GM12875 (cell line): ENCODE data around the gene SMIM20.

Experiments
- H3K4me3 ChIP-seq: one replicate; pipeline ENCODE4 v1.5.1; 2011; ENCODE audit warnings: low read depth, low read length, control low read depth
- CTCF ChIP-seq: IDR thresholded peaks from 2 replicates; pipeline ENCODE4 v1.5.1; 2011; ENCODE audit warnings: low read depth, mild to moderate bottlenecking, control low read depth, inconsistent platforms, low read length, moderate library complexity, borderline replicate concordance; ENCODE audit not compliant: insufficient read depth

The SMIM20 gene

GRCh38 chr4:25874655-25875054, 39.4 kb upstream of the SMIM20 start:
- H3K4me3 ChIP-seq, result no peak overlapping the region
- TF ChIP-seq CTCF, result no peak

GRCh38 chr4:25875281-25875745, 38.7 kb upstream of the SMIM20 start:
- no peak overlapping the region for H3K4me3 ChIP-seq

GRCh38 chr4:25878676-25879075, 35.3 kb upstream of the SMIM20 start:
- no peak for TF ChIP-seq CTCF
- no peak overlapping the region for H3K4me3 ChIP-seq

More at GRCh38 chr4:25875281-25875745, 38.7 kb upstream of the SMIM20 start:
- TF ChIP-seq CTCF, result no peak

GRCh38 chr4:25879091-25879584, 34.9 kb upstream of the SMIM20 start:
- no peak overlapping the region for H3K4me3 ChIP-seq
- TF ChIP-seq CTCF, result no peak

- no peak overlapping the region for H3K4me3 ChIP-seq
- TF ChIP-seq CTCF, result no peak
Measured at GRCh38 chr4:25879587-25879986, 34.4 kb upstream of the SMIM20 start.

GRCh38 chr4:25879991-25880651, 33.9 kb upstream of the SMIM20 start:
- no peak overlapping the region for H3K4me3 ChIP-seq
- TF ChIP-seq CTCF, result no peak

- no peak for TF ChIP-seq CTCF
- no peak overlapping the region for H3K4me3 ChIP-seq
Measured at GRCh38 chr4:25881193-25881592, 32.8 kb upstream of the SMIM20 start.
